MM.1S (cell line): ENCODE results near the gene LMX1B.

ENCODE experiments used
- CTCF ChIP-seq: fragments of 300-600 bp; sonication (generic); IDR thresholded peaks from 2 replicates; pipeline ENCODE4 v1.5.1; 2016; ENCODE audit warnings: antibody characterized with exemption, low read length, mixed read lengths
- EZH2 ChIP-seq: fragments of 300-600 bp; sonication (generic); optimal IDR thresholded peaks from 2 replicates; pipeline ENCODE3; 2017; ENCODE audit warnings: low read depth, mild to moderate bottlenecking, antibody characterized with exemption, low read length, mixed read lengths

GRCh38 chr9:126618190-126618584 lies 4.5 kb downstream of the LMX1B start:
- TF ChIP-seq EZH2 (no peak), CTCF (no peak)
